ENCODE data around the gene CNOT10.
"Not testable (repeated sequence)": the region's sequence is repeated elsewhere in the genome, so short reads cannot be mapped to it uniquely, and the experiment has no call there.

Gene CNOT10

DNA sequence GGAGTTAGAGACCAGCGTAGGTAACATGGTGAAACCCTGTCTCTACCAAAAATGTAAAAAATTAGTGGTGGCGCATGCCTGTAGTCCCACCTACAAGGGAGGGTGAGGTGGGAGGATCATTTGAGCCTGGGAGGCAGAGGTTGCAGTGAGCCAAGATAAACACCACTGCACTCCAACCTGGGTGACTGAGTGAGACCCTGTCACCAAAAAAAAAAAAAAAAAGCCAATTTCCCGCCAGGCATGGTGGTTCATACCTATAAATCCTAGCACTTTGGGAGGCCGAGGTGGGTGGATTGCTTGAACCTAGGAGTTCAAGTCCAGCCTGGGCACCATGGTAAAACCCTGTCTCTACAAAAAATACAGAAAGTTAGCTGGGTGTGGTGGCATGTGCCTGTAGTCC lies 6.9 kb downstream of the CNOT10 start:
- no peak for DNase-seq

DNA sequence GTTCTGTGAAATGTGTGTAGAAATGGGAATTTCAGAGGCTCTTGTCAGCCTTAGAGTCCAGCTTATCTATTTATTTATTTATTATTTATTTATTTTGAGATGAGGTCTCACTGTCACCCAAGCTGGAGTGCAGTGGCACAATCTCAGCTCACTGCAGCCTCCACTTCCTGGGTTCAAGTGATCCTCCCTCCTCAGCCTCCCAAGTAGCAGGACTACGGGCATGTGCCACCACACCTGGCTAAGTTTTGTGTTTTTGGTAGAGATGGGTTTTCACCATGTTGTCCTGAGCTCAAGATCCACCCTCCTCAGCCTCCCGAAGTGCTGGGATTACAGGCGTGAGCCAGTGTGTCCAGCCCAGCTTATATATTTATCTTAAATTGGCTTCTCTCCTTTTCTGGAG lies 11.5 kb downstream of the CNOT10 start:
- DNase-seq = no peak

DNA sequence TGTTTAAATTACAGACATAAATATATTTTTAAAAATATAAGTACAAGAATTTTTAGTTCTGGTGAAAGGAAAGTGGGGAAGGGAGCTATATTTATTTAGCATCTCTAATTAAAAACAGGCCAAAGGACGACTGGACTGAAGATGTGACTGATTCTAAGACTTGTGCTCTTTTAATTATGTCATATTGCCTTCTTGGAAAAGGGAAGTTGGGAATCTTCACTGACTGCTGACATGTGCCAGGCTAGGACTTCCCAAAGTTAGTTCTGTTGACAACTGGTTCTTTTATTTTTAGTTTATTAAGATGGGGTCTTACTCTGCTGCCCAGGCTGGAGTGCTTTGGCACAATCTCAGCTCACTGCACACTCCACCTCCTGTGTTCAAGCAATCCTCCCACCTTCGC lies 13.5 kb downstream of the CNOT10 start:
- no peak for DNase-seq

DNA sequence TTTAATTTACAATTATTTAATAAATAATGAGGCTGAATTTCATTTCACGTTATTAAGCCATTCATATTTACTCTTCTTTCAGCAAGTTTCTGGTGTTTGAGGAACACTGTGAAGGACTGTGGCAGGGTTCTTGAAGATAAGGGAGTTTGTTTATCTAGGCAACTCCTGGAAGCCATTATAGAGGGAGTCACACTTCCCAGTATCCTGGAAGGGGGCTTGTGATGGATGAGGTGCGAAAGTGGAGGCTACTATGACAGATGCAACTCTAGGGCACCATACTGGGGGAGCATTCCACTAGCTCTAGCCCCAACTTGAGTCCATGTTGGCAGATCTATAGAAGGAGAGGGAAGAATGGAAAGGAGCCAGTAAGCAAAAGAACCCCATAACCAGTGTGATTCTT lies 14.4 kb downstream of the CNOT10 start:
- no peak for DNase-seq

DNA sequence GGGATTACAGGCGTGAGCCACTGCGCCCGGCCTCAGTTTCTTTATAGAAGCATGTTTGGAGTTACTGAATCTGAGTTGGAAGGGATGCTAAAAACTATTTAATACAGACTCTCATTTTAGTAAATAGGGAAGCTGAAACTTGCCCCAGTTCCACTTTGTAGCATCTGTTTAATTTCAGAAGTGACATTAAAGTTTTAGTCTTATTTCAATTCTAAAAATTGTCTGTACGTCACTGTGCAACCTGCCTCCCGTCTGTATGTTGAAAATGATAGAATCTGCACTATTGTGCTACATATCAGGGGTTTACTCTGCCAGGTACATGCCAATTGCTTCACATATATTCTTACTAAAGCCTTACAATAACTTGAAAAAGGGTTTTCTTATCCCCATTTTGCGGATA lies 15.3 kb downstream of the CNOT10 start:
- no peak for DNase-seq

DNA sequence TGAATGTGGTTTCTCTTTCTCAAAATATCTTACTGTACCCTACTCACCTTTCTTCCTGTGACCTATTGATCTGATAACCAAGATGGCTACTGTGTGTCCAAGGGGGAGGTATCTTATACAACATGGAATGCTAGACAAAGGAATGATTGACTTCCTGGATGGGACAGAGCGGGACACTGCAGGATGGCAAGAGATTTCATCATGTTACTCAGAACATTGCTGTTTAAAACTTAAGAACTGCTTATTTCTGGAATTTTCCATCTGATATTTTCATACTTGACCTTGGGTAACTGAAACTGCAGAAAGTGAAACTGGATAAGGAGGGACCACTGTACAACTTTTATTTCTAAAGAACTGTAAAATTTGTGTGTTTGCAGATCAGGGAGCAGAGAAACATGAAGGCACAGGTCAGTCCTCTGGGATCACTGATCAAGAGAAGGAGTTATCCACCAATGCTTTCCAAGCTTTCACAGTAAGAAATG lies 18.5 kb downstream of the CNOT10 start:
- DNase-seq = no peak

DNA sequence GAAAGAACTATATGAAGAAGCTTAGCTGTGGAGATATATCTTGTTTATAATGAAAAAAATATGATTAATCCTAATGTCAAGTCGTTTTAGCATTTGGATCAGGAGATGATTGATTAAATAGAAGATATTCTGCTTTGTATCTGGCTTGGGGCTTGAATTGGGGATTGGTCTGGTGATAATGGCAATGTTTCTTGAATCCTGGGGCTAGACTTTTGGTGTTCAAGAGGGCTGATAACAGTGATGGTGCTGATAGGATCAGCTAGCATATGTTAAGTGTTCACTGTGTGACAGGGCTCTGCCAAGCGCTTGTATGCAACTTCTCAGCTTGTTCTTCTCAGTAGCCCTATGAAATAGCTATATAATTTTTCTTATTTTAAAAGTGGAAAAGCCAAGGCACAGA lies 20.2 kb downstream of the CNOT10 start:
- DNase-seq = no peak

DNA sequence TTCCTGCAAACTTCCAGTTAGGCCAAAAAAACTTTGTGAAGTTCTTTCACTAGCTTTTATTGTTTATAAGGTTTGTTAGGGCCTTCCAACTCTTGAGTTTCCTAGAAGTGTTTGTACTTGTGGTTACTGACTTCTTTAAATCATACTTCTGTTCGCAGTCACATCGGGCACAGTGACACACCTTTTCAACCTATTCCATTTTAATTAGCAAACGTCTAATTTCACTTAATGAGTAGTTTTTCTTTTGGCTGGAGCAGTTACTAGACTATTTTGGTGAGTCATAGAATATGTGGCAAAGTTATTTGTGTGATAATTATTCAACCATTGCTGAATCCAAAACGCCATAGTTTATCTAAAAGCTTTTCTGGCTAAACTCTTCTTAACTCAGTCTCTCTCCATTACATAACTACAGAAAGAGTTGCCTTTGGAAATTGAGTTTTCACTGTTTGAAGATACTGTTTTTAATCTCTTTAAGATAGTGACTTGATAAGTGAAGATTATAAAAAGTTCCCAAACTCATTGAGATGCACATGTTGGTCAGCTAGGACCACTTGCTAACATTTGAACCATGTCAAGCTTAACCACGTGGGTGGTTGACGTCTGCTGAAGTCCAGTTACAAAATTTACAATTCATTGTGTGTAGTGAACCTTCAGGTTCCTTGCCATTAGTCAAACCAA lies 21.5 kb downstream of the CNOT10 start:
- no peak for DNase-seq

DNA sequence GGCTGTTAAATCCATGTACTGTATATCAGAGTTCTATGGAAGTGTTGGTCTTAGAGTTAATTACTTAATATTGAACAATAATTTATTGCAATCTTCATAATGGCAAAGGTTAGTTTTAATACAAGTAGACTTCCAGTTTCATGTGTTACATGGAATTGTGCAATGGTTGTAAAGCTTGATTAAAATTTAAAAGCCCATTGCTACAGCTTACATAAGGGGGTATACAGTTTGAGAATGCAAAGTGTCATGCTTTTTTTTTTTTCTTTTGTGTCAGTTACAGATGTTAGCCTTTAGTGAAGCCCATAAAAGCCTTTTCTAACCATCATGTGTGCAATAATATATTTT lies 22.0 kb downstream of the CNOT10 start:
- no peak for DNase-seq

DNA sequence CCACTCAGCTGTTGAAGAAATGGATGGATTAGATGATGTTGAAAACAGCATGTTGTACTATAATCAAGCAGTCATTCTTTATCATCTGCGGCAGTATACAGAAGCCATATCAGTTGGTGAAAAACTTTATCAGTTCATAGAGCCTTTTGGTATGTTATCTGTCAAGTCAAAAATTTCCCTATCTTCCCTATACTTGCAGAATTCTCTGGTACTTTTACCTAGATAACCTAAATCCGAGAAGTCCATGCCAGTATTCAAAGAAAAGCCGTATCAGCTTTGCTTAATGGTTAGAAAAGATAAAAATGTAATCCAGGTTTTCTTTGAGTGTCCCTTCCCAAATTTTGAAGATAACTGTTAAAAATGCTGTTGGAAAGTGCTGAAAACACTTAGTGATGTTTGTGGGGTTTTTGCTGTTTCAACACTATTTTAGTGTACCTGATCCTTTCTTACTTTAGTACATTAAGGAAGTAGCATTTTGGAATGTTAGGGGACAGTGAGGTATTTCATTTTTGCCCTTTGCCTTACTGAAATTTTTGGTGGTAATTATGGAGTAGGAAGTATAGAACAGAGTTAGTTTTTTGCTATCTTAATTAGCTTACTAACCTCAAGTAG lies 23.8 kb downstream of the CNOT10 start:
- DNase-seq = no peak

DNA sequence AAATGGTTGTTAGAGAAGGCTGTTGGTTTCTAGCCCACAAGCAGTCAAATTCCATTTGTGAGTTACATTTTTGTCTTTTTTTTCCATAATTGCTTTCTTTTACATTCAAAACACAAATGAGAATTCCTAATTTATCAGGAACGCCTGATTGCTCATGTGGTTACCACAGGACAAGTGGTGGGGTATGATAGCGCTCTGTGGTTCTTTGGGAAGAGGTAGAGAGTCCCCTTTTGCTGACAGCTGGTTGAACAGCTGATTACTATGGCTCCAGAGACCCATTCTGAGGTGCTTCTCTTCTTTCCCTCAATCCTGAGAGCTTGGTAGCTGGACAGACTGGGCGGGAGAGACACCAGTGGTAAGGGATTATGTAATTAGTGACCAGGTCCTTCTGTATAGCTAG lies 24.4 kb downstream of the CNOT10 start:
- no peak for DNase-seq

DNA sequence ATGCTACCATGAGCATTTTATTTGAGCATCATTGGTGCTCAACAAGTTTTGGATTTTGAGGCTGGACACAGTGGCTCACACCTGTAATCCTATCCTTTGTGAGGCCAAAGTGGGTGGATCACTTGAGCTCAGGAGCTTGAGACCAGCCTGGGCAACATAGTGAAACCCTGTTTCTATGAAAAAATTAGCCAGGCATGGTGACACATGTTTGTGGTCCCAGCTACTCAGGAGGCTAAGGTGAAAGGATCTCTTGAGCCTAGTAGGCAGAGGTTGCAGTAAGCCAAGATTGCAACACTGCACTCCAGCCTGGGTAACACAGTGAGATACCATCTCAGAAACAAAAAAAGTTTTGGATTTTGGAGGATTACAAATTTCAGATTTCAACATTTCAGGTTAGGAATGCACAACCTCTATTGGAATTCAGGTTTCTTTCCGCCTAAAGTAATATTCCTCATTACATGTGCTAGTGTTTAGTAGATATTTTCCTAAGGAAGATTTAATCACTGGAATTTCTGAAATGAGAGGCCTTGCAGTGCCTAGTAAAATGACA lies 27.6 kb downstream of the CNOT10 start:
- DNase-seq = no peak

DNA sequence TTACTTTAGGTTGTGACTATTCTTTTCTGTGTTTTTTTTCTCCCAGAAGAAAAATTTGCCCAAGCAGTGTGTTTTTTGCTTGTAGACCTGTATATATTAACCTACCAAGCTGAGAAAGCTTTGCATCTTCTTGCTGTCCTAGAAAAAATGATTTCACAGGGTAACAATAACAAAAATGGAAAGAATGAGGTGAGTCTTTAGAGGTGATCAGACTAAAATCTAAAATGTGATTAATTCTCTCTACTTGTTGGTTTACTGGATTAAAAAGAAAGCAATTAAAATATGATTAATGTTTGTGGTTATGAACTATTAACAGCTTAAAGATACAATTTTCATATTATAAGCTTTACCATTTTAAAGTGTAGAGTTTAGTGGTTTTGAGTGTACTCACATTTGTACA lies 28.2 kb downstream of the CNOT10 start:
- DNase-seq = no peak

DNA sequence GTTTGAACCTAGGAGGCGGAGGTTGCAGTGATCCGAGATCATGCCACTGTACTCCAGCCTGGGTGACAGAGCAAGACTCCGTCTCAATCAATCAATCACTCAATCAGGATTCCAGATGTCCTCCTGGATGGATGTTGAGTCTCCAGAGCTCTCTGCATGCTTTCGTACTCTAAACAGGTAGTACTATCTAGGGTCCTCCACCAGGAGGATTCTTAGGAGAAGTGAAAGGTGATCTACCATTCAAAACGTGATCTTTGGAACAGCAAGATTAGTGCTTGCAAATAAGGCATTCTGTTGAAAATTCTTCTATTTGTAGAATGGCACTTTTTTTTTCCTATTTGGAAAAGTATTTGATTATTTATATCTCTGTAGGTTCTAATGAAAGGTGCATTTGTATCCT lies 34.3 kb downstream of the CNOT10 start:
- DNase-seq = no peak

DNA sequence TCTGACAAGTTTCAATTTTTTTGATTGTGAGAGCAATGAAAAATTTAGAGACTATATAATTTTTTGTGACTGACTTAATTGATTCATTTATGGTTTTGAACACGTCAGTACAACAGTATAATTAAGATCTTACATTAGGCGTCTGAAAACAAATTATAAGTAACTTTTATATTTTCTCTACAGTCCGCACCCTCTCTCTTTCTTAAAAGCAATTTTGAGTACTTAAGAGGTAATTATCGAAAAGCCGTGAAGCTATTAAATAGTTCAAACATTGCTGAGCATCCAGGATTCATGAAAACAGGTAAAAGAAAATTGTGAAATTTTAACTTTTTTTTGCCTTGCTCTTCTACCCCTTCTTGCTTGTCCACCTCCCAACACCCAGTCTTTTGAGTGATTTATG lies 34.9 kb downstream of the CNOT10 start:
- no peak for DNase-seq

DNA sequence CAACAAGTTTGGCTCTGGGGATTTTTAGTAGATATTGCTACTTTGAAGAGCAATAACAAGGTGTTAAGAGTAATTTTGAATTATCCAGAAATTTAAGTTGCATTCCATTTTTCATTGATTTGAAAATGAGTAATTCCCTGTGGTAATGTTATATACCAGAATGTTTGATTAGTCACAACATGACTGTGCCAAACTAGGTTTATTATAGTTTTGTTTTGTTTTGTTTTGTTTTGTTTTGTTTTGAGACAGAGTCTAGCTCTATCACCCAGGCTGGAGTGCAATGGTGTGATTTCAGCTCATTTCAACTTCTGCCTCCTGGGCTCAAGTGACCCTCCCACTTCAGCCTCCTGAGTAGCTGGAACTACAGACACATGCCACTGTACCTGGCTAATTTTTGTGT lies 40.7 kb downstream of the CNOT10 start:
- DNase-seq = no peak

DNA sequence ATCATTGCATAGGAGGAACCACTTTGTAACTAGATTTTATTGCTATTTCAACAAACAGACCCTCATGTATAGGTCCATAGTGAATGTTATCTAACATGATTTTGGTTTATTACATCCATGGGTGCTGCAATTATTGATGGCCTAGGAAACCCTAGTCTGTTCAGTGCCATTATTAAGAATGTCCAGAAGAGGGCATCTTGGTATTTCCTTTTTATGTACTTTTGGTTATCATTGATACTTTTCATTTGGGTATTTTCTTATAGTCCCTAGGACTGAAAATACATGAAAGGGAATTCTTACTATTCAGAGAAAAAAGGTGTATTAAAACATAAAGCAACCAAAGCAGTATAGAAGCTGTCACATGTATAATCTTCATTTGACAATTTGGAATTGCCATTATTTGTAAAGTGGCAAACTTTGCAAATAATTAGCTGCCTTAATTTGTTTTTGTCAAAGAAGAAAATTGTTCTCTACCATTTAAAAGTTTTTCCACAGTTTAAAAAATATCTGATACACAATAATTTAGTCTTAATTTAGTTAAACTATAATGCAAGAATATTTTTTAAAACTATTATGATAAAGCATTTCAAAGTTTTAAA lies 48.7 kb downstream of the CNOT10 start:
- no peak for DNase-seq

DNA sequence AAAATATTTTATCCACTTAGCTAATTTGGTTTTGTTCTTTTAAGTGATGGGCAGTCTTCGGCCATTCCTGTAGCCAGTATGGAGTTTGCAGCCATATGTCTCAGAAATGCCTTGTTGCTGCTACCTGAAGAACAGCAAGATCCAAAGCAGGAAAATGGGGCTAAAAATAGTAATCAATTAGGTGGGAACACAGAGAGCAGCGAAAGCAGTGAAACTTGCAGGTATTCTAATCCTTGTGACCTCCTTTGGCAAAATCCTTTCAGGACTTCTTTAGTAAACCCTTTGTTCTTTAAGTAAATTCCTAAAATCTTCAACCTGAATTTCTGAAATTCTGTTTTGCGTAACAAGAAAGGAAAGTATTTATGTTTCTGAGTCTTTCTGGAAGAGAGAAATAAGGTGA lies 49.8 kb downstream of the CNOT10 start:
- DNase-seq = no peak

DNA sequence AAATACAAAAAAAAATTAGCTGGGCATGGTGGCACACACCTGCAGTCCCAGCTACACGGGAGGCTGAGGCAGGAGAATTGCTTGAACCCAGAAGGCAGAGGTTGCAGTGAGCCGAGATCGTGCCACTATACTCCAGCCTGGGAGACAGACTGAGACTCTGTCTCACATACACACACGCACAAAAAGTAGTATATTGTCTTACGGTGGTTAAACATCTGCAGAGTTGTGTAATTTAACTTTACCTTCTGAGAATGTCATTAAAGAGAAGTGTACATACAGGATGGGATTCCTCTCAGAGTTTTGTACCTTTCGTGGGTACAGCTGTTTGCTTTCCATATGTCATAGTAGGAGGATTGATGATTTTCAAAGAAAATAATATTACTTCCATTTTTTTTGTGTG lies 58.5 kb downstream of the CNOT10 start:
- DNase-seq = not testable (repeated sequence)

DNA sequence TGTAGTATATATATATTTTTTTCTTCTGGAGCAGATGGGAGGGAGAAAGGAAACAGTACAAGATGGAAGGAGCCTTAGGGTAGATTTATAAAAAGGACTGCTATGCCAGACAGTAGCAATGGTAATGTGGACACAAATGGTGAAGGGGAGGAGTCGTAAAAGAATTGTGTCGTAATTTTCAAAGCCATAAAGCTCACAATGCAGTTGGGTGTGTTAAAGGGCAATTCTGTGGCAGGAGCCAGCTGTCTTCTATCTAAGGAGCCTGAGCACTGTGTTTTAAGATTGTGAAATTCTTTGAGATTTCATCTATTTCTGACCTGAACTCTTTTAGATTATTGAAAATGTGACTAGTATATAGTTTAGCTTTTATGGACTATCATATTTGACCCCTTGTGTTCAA lies 58.9 kb downstream of the CNOT10 start:
- no peak for DNase-seq

DNA sequence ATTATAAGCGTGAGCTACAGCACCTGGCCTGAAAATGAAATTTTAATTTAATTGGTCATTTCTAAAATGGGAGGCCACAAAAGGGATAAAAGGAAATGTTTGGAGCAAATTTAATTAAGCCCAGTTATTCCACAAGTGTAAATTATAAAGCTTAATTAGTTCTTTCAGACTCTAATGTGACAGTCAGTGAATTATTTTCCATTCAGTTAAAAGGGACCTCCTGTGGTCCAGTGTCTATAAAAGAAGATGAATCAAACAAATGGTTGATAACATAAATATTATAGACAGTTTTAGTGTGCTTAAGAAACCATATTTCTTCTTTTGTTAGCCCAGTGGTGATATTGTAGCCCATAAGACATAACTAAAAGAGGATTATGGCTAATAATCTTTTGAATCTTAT lies 66.4 kb downstream of the CNOT10 start:
- no peak for DNase-seq

DNA sequence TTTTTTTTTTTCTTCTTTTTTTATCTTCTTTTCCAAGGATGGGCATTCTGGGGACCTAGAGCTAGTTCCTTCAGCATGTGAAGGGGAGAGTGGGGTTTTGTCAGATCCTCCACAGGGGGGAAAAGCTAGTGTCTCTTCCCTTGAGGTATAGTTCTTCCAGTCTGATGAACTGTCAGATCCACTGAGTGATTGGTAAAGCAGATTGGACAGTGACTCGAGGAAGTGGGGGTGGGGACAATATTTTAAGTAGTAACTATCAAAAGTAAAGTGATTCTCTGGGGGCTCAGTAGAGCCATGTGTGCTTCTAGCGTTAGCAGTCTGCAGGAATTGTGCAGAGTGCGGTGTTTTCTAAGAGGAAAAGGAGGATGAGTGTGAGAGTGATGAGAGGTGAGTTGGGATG lies 70.8 kb downstream of the CNOT10 start:
- no peak for DNase-seq

DNA sequence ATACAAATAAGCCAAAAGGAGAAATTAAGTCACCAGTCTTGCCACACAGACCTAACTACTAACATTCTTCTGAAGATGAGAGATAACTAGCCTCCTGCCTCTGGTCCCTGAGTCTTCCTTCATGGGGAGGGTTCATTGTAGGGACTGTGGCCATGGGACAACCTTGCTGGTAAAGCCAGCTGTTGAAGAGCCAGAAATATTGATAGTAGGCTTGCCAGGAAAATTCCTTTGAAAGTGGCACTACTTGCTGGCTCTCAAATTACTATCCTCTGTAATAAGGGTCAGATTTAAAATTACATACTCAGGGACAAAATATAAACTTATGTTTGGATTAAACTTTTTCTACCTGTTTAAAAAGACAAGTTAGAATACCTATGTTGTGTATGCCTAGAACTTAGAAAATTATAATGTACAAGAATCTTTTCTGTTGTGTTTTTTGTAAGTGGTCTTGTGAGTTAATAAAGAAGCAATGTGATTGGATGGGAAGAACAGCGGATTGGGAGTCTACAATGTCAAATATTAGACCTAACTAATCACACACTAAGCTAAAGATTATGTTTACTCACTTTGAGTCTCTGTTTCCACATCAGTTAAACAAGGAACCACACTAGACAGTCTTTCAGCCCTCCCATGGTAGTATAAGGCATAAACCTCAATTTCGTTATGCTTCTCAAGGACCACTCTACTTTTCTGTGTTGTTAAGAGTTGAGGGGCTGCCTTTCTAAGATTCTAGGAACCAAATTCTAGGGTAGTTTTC lies 72.8 kb downstream of the CNOT10 start:
- no peak for DNase-seq

DNA sequence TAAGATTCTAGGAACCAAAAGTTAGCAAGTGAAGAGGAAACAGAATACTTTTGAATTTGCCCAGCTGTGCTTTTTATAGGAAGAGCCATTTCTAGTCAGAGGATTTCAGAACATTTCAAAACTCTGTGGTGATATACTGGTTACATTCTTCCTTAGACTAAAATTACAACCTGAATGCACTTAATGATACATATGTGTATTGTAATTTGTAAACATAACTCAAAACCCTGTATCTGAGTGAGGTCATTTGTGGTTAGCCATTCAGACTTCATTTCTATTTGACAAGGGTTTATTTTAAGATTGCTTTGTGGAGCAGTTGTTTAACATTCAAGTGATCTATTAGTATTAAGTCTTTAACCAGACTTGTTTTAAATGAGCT lies 73.4 kb downstream of the CNOT10 start:
- no peak for DNase-seq
